HuH-7 (cell line): ENCODE results near the gene RAD23B.
"Not testable (repeated sequence)": the region's sequence is repeated elsewhere in the genome, so short reads cannot be mapped to it uniquely, and the experiment has no call there.

ENCODE experiments used
- DNase-seq: peaks from one replicate; pipeline ENCODE4 v3.0.0; 2011; ENCODE audit warnings: low spot score

The RAD23B gene

DNA sequence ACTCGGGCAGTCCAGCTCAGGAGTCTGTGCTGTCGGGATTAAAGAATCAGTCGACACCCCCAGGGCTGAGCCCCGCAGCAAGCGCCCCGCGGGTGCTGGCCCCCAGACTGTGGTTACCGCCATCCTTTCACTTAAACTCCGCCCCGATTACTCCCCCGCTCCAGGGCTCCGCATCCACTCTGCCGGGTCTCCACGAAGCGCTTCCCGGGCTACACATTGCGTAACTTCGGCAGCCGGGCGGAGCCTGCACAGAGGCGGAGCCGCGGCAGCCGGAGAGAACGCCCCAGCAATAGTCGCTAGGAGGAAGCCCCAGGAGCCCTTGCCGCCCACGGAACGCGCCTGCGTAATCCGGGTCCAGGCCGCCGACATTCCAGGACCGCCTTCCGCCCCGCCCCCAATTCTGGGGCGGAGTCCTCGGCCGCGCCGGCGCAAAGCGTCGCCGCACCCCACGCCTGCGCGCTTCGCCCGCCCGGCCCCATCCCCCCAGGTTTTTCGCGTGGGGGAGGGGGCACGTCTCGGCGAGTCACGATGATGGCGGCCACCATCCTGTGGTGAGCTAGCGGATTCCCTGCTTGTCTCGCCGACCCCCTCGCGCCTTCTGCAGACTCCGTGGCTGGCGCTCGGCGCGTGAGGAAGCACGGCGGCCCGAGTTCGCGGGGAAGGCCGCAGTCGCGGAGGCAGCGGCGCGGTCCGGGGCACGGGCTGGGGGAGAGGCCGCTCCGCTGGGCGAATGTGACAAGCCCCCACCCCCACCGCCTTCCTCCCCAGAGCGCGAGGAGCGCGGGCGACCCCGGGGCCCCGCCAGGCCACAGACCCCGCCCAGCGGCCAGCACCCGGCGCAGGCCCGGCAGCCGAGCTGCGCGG, at the start of gene RAD23B:
RAD23B (plus strand) TSS at position 521 of the 864 bp plus-strand sequence. CDS start 351 bp downstream, outside the sequence.
- DNase-seq = peak; percentile 92

DNA sequence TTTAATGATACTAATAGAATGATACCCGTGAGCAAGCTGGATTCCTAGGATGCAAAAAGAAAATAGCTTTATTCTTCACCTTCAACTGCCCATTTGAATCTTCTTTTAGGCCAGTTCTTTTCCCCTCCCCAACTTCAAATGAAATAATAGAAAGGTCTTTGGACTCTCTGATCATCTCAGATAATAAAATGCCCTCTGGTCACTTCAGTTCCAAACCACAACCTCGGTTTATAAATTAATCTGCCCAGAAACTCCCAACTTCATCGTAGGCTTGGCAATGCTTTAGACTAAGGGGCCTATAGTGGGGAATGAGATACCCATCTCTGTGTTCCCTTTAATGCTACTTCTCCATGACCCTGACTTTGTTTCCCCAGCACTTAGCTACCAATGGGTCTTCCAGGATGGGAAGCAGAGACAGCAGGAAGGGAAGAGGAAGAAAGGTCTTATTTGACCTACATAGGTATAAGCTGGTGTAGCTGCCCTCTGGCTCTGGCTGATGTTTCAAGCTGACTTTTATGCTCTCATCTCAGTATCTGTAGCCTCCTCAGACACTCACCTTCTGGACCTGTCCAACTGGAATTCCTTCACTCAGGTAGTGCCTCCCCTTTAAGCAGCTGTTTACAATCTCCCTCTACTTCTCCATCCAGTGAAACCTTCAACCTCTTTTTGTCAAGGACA, 47.2 kb upstream of the RAD23B start:
- DNase-seq = no peak

DNA sequence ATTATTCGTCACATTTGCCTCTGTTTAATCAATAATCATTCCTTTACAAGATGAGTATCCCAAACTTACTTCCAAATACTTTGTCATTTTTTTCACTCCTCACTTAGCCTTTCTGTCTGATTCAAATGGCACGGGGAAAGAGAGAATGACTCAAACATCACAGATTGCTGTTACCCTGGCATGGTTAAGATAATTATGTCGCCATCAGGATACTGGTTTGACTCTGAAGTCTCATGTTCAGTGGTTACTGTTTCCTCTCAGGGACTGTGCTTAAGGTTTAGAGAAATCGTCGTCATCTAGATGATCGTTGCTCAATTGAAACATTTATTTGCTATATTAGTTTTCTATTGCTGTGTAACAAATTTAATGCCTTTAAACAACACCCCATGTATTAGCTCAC, 45.2 kb upstream of the RAD23B start:
- no peak for DNase-seq

DNA sequence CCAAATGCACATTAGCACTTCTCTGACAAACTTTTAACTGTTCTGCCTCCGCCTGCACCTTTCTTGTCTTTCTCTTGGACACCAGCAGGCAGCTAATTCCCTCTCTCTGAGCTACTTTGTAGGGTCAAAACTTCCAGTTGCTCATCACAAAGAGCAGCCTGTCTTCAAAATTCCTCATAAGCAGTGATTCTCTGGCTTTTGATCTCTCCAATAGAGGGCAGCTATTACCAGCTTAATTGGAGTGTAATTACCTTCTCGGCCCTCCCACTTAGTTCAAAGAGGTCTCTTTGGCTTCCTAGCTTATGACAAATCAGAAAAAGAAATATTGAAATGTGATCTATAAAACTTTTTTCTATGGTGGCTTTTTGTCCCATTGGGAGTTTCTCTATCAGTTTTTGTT, 43.6 kb upstream of the RAD23B start:
- no peak for DNase-seq

DNA sequence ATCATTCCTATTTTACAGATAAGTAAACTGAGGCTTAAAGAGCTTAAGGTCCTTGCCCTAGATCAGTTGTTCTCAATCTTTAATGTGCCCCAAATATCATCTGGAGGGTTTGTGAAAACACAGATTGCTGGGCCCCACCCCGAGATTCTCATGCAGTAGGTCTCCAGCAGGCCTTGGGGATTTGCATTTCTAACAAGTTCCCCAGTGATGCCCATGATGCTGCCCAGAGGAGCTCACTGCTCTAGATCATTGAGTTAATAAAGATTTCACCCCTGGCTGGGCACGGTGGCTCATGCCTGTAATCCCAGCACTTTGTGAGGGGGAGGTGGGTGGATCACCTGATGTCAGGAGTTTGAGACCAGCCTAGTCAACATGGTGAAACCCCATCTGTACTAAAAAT, 42.8 kb upstream of the RAD23B start:
- DNase-seq = no peak

DNA sequence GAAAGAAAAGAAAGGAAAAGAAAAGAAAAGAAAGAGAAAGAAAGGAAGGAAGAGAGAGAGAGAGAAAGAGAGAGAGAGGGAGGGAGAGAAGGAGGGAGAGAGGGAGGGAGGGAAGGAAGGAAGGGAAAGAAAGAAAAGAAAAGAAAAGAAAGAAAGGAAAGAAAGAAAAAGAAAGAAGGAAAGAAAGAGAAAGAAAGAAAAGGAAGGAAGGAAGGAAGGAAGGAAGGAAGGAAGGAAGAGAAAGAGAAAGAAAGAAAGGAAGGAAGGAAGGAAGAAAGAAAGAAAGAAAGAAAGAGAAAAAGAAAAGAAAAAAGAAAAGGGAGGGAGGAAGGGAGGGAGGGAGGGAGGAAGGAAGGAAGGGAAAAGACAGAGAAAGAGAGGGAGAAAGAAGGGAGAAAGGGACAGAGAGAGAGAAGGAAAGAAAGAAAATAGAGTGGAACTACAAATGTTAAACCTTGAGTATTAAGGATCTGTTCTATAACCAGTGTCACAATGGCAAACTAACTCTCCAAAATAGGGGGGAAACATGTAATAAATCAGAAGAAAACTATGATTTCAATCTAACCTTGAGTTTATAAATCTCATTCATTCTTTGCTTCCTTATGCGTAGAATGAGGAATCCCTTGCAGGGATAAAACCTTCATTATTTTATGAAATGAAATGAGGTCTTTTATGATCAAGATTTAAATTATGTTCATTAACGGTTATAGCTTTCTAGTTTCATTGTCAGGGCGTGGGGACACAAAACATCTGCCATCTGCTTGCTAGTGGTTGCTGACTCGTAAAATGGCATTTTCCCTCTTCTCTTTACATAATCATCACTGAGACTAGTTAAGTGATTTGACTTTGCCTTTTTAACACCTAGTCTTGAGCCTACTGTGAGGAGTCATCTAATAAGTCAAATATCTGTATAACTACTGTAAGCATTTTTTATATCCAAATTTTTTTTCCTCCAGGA, 40.7 kb upstream of the RAD23B start:
- DNase-seq = no peak

DNA sequence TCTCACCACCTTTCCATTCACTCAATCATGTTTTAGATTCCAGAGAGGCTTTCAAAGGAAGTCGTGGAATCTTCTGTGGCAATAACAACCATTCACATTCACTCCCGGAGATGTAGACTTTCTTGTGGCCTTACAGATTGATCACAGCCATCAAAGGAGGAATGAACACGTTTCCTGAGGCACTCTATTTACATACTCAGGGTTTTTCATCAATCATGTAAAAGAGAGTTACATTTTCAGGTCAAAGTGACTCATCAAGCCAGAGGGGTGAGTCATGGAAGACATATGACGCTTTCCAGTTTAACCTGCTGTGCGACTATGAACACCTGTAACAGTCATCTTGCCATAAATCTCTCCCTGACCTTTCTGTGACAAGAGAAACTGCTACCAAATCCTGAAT, 39.3 kb upstream of the RAD23B start:
- DNase-seq = no peak

DNA sequence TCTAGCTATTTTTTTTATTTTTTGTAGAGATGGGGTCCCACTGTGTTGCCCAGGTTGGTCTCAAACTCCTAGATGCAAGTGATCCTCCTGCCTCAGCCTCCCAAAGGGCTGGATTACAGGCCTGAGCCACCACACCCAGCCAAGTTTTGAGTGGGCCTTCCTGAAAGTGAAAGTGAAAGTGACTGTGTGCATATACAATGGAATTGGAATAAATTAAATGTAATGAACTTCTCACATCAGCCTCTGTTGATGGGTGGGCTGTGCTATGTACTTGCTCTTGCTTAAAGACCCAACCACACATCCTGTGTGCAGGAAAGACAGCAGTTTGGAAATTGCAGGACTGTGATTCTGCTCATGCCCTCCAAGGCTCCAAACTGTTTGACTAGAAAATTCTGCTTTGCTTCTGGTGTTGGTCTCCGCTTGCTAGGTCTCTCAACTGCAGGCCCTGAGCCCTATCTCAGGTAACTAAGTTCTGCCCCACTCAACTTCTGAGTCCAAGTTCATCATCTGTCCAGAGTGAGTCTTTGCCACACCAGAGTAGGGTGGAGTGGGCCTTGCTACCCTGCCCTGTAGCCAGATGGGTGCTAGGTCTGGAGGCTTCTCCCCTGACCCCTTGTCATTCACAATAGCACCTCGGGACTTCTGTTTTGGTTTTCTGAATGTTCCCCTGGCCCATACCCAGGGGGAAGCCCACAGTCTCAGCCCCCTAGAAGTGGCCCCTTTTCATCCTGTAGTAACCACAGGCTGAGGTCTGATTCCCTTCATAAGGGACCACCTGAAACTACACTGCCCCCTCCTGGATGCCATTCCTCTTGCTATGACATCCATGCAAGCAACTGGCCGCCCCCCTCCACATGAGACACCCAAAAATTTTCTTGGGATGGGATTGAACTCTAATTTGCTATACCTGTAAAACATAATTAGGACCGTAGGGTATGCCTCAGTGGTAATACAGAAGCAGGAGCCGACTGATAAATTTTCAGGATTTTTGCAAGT, 36.5 kb upstream of the RAD23B start:
- DNase-seq = no peak

DNA sequence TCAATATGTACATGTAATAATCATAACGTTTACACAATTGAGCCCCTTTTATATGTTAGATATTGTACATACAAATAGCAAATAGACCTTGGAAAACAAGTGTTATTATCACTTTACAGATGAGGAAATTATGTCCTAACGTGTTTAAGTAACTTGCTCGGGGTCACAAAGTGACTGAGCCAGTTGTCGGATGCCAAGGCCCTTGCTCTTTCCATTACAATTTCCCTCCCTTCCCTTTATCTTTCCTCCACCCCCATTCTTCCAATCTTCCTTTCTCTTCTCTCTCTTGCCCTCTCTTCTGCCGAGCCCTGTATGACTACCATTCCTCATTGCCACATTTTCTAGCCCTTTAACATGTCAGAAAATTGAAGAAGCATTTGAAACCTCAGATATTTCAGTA, 34.4 kb upstream of the RAD23B start:
- no peak for DNase-seq

DNA sequence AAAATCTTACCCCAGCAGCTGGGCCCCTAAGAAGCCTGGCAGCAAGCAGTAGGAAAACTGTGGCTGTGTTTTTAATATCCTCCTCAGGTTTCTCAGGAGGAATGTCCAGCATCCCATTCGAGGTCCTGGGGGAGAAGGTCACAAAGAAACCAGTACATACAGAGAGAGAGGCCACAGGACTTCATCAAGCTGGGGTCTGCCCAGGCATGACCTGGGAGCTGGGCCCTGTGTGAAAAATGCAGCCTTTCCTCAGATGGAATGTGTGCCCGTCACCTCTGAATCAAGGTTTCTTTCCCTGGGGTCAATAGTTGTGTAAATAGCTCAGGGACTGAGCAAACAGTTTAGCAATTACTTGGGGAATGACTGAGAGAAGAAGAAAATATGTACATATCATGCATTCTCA, 33.9 kb upstream of the RAD23B start:
- DNase-seq = peak; percentile 61

DNA sequence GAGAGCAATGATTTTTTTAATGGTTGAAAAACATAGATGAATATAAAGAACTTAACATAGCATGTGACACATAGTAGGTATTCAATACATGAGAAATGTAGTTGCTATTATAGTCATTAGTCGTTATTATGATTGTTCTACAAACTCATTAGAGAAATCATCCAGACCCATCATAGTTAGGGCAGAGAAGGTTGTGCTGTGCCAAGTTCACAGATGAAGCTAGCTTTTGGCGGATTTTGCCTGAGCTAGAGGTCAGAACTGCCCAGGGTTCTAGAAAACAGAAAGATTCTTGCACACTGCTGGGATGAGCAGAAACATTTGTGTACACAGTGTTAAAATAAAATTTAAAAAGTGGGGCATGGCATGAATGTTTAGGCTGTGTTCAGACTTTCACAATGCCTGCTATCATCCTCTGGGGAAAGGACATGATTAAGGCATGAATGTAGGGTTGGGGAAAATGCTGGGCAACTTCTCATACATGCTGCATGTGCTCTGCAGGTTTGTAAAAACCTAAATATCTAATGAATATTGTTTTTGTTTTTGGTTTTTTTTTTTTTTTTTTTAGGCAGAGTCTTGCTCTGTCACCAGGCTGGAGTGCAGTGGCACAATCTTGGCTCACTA, 33.3 kb upstream of the RAD23B start:
- no peak for DNase-seq

DNA sequence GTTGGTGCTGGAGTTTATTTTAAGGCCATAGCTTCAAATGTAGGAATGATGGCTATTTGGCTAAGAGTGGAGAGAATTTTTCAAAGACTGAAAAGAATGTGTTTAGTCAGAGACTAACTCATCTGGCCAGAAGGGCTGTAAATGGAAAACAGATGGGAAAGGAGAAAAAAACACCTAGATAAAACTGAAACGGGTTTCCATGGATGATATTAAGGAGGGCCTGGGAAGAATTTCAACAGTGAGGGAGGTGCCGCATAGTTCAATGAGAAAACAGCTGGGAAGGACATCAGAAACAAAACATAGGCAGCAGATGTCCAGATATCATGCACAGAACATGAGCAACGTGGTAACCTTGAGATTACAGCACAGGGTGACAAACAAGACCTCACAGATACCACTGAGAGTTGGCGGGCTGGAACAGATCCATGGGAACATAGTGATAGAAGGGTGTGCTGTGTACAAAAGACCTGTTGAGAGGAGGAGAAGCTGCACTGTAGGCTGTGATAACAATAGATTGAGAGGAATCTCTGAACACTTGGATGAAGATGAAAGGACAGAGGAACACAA, 31.2 kb upstream of the RAD23B start:
- DNase-seq = no peak

DNA sequence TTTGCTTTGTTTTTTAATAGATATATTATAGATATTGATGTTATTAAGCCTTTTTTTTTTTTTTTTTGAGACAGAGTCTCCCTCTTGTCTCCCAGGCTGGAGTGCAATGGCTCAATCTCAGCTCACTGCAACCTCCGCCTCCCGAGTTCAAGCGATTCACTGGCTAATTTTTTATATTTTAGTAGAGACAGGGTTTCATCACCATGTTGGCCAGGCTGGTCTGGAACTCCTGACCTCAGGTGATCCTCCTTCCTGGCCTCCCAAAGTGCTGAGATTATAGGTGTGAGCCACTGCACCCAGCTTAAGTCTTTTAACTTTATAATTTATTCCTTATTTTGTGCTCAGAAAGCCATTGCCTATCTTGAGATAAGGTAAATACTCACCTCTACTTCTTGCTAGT, 24.2 kb upstream of the RAD23B start:
- DNase-seq = no peak

DNA sequence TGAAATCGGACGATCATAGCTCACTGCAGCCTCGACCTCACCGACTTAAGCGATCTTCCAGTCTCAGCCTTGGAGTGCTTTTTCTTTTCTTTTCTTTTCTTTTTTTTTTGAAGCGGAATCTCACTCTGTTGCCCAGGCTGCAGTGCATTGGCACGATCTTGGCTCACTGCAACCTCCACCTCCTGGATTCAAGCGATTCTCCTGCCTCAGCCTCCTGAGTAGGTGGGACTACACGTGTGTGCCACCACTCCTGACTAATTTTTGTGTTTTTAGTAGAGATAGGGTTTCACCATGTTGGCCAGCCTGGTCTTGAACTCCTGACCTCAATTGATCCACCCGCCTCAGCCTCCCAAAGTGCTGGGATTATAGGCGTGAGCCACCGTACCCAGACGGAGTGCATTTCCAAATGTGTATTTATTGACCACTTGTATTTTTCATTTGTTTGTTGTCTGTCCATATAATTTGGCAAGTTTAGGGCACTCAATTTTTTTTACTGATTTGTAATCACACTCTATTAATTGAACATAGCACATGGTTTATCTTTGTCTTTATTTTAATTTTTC, 23.2 kb upstream of the RAD23B start:
- not testable (repeated sequence) for DNase-seq

DNA sequence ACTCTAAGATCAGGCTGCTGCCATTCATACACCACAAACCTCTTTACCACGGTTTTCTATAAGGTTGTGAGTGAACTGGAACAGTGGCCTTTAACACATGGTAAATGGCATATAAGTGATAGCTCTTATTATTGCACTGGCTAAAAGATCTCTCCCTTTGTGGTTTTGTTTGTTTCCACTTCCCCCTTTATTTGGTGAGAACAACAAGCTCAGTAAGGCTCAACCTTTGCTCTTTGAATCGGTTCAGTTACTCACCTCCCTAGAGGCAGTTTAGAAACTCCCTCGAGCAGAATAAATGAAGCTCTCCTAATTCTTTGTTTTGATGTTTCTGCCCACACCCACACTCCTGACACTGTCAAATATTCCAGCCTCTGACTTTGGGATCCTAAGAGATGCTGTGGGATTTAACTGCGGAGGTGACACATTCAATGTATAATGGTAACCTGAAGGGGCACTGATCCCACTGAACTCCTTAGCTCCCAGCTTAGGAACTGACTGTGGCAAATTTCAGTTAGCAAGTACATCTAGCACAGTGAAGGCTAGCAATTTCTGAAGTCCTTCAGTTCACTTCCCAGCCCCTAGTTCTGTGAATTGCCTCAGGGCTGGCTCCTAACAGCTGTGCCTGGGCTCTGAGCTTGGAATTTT, 22.5 kb upstream of the RAD23B start:
- DNase-seq = peak; percentile 47

DNA sequence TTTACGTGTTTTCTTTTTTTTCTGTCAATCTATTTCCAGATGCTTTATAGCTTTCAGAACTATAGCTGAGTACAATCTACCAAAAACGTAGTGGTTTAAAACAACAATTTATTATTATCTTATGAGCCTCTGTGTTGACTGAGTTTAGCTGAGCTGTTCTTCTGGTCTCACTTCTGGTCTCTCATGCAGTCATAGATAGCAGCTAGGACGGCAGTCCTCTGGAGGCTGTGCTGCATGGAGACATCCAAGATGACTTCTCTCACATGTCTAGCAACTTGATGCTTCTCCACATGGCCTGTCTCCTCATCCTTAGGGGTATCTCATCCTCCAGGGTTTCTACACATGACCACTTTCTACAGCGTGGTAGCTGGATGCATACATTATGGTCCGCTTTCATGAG, 22.0 kb upstream of the RAD23B start:
- no peak for DNase-seq

DNA sequence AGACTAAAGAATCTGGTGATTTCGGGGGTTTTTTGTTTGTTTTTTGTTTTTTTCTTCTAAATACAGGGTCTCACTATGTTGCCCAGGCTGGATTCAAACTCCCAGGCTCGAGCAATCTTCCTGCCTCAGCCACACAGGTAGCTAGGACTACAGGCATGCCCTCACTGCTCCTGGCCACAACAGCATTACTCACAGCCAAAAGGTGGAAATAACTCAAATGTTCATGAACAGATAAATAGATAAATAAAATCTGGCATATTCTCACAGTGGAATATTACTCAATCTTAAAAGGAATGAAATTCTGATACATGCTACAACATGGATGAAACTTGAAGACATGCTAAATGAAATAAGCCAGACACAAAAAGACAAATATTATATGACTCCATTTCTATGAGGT, 19.8 kb upstream of the RAD23B start:
- DNase-seq = no peak

DNA sequence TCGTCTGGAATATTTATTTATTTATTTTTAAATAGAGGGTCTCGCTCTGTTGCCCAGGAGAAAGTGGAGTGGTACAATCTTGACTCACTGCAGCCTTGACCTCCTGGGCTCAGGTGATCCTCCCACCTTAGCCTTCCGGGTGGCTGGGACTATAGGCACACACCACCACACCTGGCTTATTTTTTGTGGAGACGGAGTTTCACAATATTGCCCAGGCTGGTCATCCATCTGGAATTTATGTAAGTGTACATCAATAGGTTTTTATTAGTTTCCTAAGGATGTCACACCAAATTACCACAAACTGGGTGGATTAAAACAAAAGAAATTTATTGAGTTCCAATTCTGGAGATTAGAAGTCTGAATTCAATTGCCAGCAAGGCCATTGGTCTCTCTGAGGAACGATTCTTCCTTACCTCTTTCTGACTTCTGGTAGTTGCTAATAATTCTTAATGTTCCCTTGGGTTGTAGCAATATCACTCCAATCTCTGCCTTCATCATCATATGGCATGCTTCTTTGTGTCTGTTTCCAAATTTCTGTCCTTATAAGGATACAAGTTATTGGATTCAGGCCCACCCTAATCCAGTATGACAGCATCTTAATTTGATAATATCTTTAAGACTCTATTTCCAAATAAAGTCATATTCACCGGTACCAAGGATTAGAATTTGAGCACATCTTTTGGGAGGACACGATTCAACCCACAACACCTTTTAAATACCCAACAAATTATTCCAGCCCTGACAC, 16.3 kb upstream of the RAD23B start:
- no peak for DNase-seq

DNA sequence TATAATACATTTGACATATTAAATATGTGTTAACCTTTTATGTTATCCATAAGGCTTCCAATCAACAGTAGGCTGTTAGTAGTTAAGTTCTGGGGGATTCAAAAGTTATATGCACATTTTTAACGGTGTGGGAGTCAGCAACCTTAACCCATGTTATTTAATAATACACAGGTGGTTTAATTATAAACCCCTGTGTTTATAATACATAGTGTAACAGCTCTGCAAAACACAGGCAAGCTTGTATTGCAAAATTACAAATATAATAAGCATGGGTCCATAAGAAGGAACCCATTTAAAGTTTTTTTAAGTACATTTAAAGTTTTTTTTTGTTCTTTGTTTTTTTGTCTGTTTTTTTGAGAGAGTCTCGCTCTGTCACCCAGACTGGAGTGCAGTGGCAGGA, 14.5 kb upstream of the RAD23B start:
- no peak for DNase-seq
